ENCODE measurements around the gene CDH23. TPM values are rescaled to one million over a fixed set of nuclear protein-coding genes. Genes with fewer than 3 reads are reported as not detected.

Gene CDH23
- total RNA-seq, 2 experiments from 2014 or later: 4.6 to 5.2 TPM

- H3K27ac ChIP-seq (ENCODE audit: low read depth in 1 of 2, low read length in 2 of 2): no peak overlapping the region
- POLR2A ChIA-PET: no interaction called here
- H3K27me3 ChIP-seq (ENCODE audit: control insufficient read depth in 1 of 2, insufficient read depth in 2 of 2, low read length in 2 of 2): no peaks in the 10 kb centered on the region
- Mint-ChIP-seq H3K36me3 (ENCODE audit: low read depth) (no peaks in the 10 kb centered on the region), H3K9me3 (peaks cover 3% of the 10 kb centered on the region), H3K4me3 (no peak overlapping the region), H3K4me1 (ENCODE audit: low read depth) (peaks cover 16% of the 10 kb centered on the region), H3K27me3 (no peaks in the 10 kb centered on the region), H3K27ac (no peak overlapping the region)
- intact Hi-C loops (cut with DNase I, micrococcal nuclease): no loop called here
- no peaks in the 10 kb centered on the region for H3K36me3 ChIP-seq (ENCODE audit: insufficient read depth, low read length)
- peaks cover 17% of the 10 kb centered on the region for H3K4me1 ChIP-seq (ENCODE audit: insufficient read depth, low read length)
- H3K4me3 ChIP-seq (ENCODE audit: low read length): no peak overlapping the region
- TF ChIP-seq CTCF (IDR thresholded peaks at IDR 0.05): no peak
- CTCF ChIA-PET: no interaction called here
- no peak for DNase-seq
- no peak for ATAC-seq (ENCODE audit: poor library complexity)
- H3K9me3 ChIP-seq (ENCODE audit: control insufficient read depth in 1 of 2, insufficient read depth in 1 of 2, low read length in 2 of 2): peaks cover 0 to 38% of the 10 kb centered on the region in 2 experiments
These were observed 293.5 kb downstream of the CDH23 start for GRCh38 chr10:71690094-71690720.

DNA sequence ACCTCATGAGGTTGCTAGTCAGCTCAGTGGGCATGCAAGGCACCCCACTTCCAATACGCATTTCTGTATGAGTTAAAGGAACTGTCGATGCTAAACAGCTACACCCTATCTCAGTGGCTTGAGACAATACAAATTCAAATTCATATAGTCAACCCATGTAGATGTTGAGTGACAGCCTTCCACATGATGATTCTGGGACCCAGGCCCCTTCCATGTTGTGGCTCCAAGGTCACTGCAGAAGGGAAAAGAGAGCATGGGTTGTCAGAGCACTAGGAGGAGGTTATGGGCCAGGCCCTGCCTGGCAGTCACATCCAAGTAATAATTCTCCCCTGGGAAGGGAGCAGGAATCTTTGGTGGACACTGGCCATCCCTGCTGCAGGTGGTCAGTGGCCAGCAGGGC is 294.7 kb downstream of the CDH23 start:
- no peak overlapping the region for H3K4me3 Mint-ChIP-seq
- TF ChIP-seq CTCF (IDR thresholded peaks at IDR 0.05): no peak
- no peak overlapping the region for H3K4me3 ChIP-seq (ENCODE audit: low read length)
- intact Hi-C loops (cut with DNase I, micrococcal nuclease): no loop called here
- H3K27me3 Mint-ChIP-seq: no peaks in the 10 kb centered on the region
- H3K36me3 ChIP-seq (ENCODE audit: insufficient read depth, low read length): no peaks in the 10 kb centered on the region
- H3K27ac Mint-ChIP-seq: no peak overlapping the region
- ChIA-PET POLR2A (no interaction called here), CTCF (no interaction called here)
- no peak overlapping the region for H3K27ac ChIP-seq (ENCODE audit: low read depth in 1 of 2, low read length in 2 of 2)
- peaks cover 17% of the 10 kb centered on the region for H3K4me1 Mint-ChIP-seq (ENCODE audit: low read depth)
- no peaks in the 10 kb centered on the region for H3K27me3 ChIP-seq (ENCODE audit: control insufficient read depth in 1 of 2, insufficient read depth in 2 of 2, low read length in 2 of 2)
- DNase-seq: no peak
- no peaks in the 10 kb centered on the region for H3K36me3 Mint-ChIP-seq (ENCODE audit: low read depth)
- H3K9me3 Mint-ChIP-seq: peaks cover 3% of the 10 kb centered on the region
- H3K9me3 ChIP-seq (ENCODE audit: control insufficient read depth in 1 of 2, insufficient read depth in 1 of 2, low read length in 2 of 2): peaks cover 0 to 38% of the 10 kb centered on the region in 2 experiments
- H3K4me1 ChIP-seq (ENCODE audit: insufficient read depth, low read length): peaks cover 29% of the 10 kb centered on the region
- no peak for ATAC-seq (ENCODE audit: poor library complexity)

- H3K27me3 Mint-ChIP-seq: no peaks in the 10 kb centered on the region
- POLR2A ChIA-PET: no interaction called here
- DNase-seq: no peak
- H3K4me1 Mint-ChIP-seq (ENCODE audit: low read depth): peaks cover 24% of the 10 kb centered on the region
- H3K4me3 ChIP-seq (ENCODE audit: low read length): no peak overlapping the region
- no peaks in the 10 kb centered on the region for H3K36me3 ChIP-seq (ENCODE audit: insufficient read depth, low read length)
- peaks cover 3% of the 10 kb centered on the region for H3K9me3 Mint-ChIP-seq
- peaks cover 0 to 28% of the 10 kb centered on the region in 2 experiments for H3K9me3 ChIP-seq (ENCODE audit: control insufficient read depth in 1 of 2, insufficient read depth in 1 of 2, low read length in 2 of 2)
- H3K4me1 ChIP-seq (ENCODE audit: insufficient read depth, low read length): peaks cover 43% of the 10 kb centered on the region
- no peak for ATAC-seq (ENCODE audit: poor library complexity)
- H3K27me3 ChIP-seq (ENCODE audit: control insufficient read depth in 1 of 2, insufficient read depth in 2 of 2, low read length in 2 of 2): no peaks in the 10 kb centered on the region
- intact Hi-C loops (cut with DNase I, micrococcal nuclease): no loop called here
- H3K4me3 Mint-ChIP-seq: no peak overlapping the region
- CTCF ChIA-PET: interaction anchor here (2.5 kb wide), 1 partner anchor 81 kb away, joined by 9 read pairs; the partner anchor contains the start of gene VSIR
- H3K27ac ChIP-seq (ENCODE audit: low read depth in 1 of 2, low read length in 2 of 2): no peak overlapping the region
- H3K27ac Mint-ChIP-seq: no peak overlapping the region
- no peaks in the 10 kb centered on the region for H3K36me3 Mint-ChIP-seq (ENCODE audit: low read depth)
- no peak for TF ChIP-seq CTCF (IDR thresholded peaks at IDR 0.05)
These were observed 296.0 kb downstream of the CDH23 start for GRCh38 chr10:71692598-71693306.
